NCI-H2171 (cell line): Measurements from ENCODE around the gene VAC14.

Experiments
- DNase-seq: peaks from one replicate; lab custom pipeline; 2025; lab: John Stamatoyannopoulos, UW

The VAC14 gene

DNA sequence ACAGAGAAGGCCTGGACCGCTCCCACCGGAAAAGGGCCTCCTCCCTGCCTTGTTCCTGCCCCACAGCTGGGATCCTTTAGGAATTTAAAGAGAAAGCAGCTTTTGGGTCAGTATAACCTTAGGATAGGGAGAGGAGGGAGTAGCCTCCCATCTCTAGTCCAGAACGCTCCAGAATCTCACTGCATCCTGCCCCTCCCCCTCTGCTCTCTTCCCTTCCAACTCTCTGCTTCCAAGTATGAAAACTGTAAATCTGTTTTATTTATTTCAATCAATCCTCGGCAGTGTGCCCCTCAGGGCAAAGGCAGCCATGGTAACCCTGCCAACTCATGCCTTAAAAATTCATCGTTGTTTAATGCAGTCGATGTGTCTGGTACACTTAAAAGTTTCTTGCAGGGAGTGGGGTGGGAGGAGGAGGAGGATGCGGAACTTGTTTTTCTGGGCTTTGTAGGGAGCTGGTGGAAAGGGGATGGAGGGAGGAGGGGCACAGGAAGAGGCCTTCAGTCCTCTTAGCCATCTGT is 94.0 kb downstream of the VAC14 start:
- no peak for DNase-seq

DNA sequence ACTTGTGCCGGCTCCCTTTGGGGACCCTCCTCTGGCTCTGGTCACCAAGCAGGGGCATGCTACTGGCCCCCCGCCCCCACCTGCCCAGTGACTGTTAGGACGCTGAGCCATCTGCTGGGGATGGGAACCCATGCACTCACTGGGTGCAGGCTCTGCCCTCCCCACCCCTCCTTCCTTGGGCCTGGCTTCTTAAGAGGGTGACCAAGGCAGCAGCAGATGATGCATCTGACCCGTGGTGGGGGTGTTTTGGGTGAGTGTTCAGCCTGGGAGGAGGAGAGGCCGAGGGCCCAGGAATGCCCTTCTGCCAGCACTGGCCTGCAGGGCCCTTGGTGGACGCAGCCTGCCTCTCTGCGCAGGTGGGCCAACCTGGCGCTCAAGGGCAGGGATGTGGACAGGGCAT is 95.9 kb downstream of the VAC14 start:
- no peak for DNase-seq

DNA sequence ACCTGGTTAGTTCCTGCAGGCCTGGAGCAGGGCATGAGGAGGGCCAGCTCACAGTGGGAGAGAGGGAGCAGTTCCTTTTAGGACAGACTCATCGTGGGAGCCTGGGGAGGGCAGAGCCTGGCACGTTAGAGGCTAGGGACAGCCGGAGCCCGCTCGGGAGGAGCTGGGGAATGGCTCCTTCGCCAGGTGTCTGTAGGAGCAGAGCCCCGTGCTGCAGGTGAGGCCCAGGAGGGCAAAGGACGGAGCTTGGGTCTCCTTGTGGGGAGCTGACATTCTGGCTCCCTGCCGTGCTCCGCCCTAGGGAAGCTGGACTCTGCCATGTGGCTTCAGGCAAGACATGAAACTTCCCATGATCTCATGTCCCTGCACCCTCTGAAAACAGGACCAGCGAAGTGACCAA is 96.4 kb downstream of the VAC14 start:
- no peak for DNase-seq

GRCh38 chr16:70703835-70704381 is 97.0 kb downstream of the VAC14 start:
- DNase-seq = no peak

- DNase-seq = peak; percentile 76
Observed at GRCh38 chr16:70703041-70703834, 97.7 kb downstream of the VAC14 start.

GRCh38 chr16:70702624-70703023 is 98.3 kb downstream of the VAC14 start:
- no peak for DNase-seq

GRCh38 chr16:70701998-70702397 is 99.0 kb downstream of the VAC14 start:
- DNase-seq = no peak

GRCh38 chr16:70701596-70701995 is 99.4 kb downstream of the VAC14 start:
- DNase-seq = no peak

- no peak for DNase-seq
Observed at GRCh38 chr16:70701036-70701435, 99.9 kb downstream of the VAC14 start.

DNA sequence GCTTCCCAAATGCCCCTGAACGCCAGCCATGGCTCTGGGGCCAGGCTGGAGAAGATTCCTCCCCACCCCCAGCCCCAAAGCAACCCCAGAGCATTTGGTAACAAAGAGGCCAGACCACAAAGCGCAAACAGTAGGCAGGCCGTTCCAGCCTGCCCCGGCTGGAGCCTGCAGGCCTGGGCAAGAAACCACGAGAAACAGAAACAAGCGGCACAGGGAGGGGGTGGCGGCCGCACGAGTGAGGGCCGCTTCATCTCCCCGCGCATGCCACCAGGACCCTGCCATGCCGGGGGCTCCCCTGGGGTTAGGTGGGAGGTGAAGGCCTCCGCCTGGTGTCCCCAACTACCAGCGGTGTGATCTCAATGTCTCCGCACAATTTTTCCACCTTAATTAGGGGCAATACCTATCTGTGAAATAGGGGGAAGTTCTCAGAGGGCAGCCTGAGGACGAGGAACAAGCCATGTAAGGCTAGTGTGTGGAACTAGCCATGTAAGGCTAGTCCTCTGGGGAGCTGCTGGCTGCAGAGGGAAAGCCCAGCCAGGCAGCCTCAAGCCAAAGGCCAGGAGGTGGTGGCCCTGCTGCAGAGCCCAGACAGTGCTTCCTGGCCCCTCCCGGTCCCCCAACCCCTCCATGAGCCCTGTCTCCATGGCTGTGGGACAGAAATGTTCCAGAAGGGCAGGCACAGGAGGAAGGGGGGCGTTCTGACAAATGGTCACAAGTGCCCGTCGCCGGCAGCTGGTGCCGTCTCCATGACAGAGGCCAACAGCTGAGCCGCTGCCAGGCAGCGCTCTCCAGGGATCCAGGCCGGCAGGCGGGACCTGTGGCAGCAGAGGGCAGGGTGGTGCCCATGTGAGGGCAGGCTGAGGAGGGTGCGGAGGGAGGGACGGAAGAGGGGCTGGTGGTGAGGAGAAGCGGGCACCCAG is 100.6 kb downstream of the VAC14 start:
- DNase-seq = peak; percentile 47

GRCh38 chr16:70699696-70700095 is 101.3 kb downstream of the VAC14 start:
- no peak for DNase-seq

GRCh38 chr16:70698901-70699300 is 102.1 kb downstream of the VAC14 start:
- no peak for DNase-seq

DNA sequence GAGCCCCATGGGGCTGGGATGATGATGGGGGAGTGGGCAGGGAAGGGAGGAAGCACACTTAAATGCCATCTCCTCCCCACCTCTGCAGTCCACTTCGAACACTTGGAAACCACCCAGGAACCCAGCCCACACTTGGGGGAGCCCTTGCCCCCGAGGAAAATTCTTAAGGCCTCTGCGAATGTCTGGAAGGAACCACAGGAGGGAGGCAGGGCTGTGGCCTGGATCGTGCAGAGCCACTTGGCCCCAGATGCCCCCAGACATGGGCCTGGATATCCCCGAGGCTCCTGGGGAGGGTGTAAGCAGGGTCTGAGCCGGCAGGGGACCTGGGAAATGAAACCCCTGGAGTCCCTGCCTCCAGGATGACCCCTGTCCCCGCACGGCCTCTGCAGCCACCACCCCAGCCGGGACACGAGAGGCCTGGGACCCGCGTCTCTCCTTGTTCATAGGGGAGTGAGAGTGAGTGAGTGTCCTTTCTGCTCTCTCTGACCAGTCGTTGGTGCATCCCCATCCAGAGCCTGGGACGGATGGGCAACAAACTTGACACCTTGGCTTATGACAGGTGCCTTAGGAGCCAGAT is 103.3 kb downstream of the VAC14 start:
- no peak for DNase-seq

- no peak for DNase-seq
Observed at GRCh38 chr16:70696952-70697593, 103.9 kb downstream of the VAC14 start.

DNA sequence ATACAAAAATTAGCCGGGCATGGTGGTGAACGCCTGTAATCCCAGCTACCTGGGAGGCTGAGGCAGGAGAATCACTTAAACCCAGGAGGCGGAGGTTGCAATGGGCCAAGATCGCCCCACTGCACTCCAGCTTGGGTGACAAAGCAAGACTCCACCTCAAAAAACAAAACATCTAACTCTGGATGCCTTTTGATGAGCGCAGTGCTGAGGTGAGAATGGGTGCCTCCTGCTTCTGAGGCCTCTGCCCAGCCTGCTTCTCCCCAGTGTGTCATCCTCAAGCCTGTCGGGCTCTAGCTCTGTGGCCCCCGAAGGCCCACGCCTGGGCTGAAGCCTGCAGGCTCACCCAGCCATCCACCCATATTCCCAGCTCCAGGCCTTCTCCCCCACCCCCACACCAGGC is 104.6 kb downstream of the VAC14 start:
- DNase-seq = no peak

GRCh38 chr16:70695331-70696070 is 105.5 kb downstream of the VAC14 start:
- no peak for DNase-seq

- DNase-seq = no peak
Observed at GRCh38 chr16:70694868-70695218, 106.1 kb downstream of the VAC14 start.

GRCh38 chr16:70694088-70694867 is 106.7 kb downstream of the VAC14 start:
- no peak for DNase-seq

GRCh38 chr16:70692873-70693671 is 107.9 kb downstream of the VAC14 start:
- no peak for DNase-seq
